OCI-LY7 (cell line): ENCODE measurements around the gene EXOC5. TPM values are rescaled to one million over a fixed set of nuclear protein-coding genes. Genes with fewer than 3 reads are reported as not detected.
A peak's percentile ranks its signal among the peaks of the same experiment; 100 is the strongest.
"Not testable (repeated sequence)": the region's sequence is repeated elsewhere in the genome, so short reads cannot be mapped to it uniquely, and the experiment has no call there.

Experiments
- BruUV-seq: library from RNA; stranded (reverse); fragments of 400-500 nt; replicated peaks from 2 replicates; lab custom pipeline; 2021; lab: Mats Ljungman, UMichigan
- CTCF ChIA-PET: fragments of 300-600 bp; sonication (Branson Sonifier 250); formaldehyde crosslinking; loops from one replicate; lab custom pipeline; 2022; ENCODE audit warnings: antibody characterized with exemption; ENCODE audit not compliant: unreplicated experiment; lab: Charles Lee
- POLR2A ChIA-PET: fragments of 300-600 bp; sonication (Branson Sonifier 250); formaldehyde crosslinking; loops from one replicate; lab custom pipeline; 2022; ENCODE audit warnings: antibody characterized with exemption; lab: Charles Lee
- DNase-seq: peaks from one replicate; pipeline ENCODE4 v3.0.0-alpha.2; 2015; ENCODE audit warnings: low spot score
- H2AFZ ChIP-seq: fragments of 200-600 bp; sonication (generic), shearing (Covaris generic); 2 replicates; pipeline ENCODE4 v1.6.1; 2014; ENCODE audit warnings: mild to moderate bottlenecking, antibody characterized with exemption, low read length, moderate library complexity
- H3K27ac ChIP-seq: fragments of 200-600 bp; sonication (generic); 2 replicates; pipeline ENCODE4 v1.5.1; 2014; ENCODE audit warnings: mixed run types, low read depth, mild to moderate bottlenecking, moderate library complexity, low read length, inconsistent platforms; ENCODE audit not compliant: poor library complexity, severe bottlenecking
- H3K36me3 ChIP-seq: fragments of 200-600 bp; sonication (generic); 2 replicates; pipeline ENCODE4 v1.6.1; 2014; ENCODE audit warnings: mild to moderate bottlenecking, antibody characterized with exemption, low read length, moderate library complexity, mixed read lengths; ENCODE audit not compliant: insufficient read depth
- H3K4me1 ChIP-seq: fragments of 200-600 bp; sonication (generic); 2 replicates; pipeline ENCODE4 v1.5.1; 2014; ENCODE audit warnings: mild to moderate bottlenecking, low read length; ENCODE audit not compliant: insufficient read depth, poor library complexity, severe bottlenecking
- H3K4me2 ChIP-seq: fragments of 200-600 bp; sonication (generic); 2 replicates; pipeline ENCODE4 v1.6.1; 2014; ENCODE audit warnings: mild to moderate bottlenecking, low read length
- H3K4me3 ChIP-seq: fragments of 200-600 bp; sonication (generic); 2 replicates; pipeline ENCODE4 v1.5.1; 2014; ENCODE audit warnings: mild to moderate bottlenecking, low read depth, low read length; ENCODE audit not compliant: poor library complexity, severe bottlenecking
- H3K79me2 ChIP-seq: fragments of 200-600 bp; sonication (generic); 2 replicates; pipeline ENCODE4 v1.6.1; 2016; ENCODE audit warnings: low read depth, mild to moderate bottlenecking, low read length, moderate library complexity, mixed read lengths; ENCODE audit not compliant: insufficient read depth
- H3K9me2 ChIP-seq: fragments of 200-600 bp; sonication (generic); 2 replicates; pipeline ENCODE4 v1.6.1; 2016; ENCODE audit warnings: mild to moderate bottlenecking, low read length, mixed read lengths; ENCODE audit not compliant: insufficient read depth
- H3K9me3 ChIP-seq: fragments of 200-600 bp; sonication (generic); 2 replicates; pipeline ENCODE4 v1.6.1; 2014; ENCODE audit warnings: mild to moderate bottlenecking, mixed run types, low read length, mixed read lengths
- H4K20me1 ChIP-seq: fragments of 200-600 bp; sonication (generic); 2 replicates; pipeline ENCODE4 v1.6.1; 2014; ENCODE audit warnings: mild to moderate bottlenecking, antibody characterized with exemption, low read length, moderate library complexity, mixed read lengths; ENCODE audit not compliant: insufficient read depth
- EZH2phosphoT487 ChIP-seq: fragments of 200-600 bp; sonication (generic); IDR thresholded peaks from 2 replicates; pipeline ENCODE4 v1.6.1; 2018; ENCODE audit warnings: low read depth, borderline replicate concordance, mild to moderate bottlenecking, mixed run types, antibody characterized with exemption, low read length, moderate library complexity, mixed read lengths
- intact Hi-C: fragments of 100-400 bp; cut with micrococcal nuclease; formaldehyde crosslinking; loops from one replicate; pipeline ENCODE4 v1.10.0; 2022; ENCODE audit not compliant: unreplicated experiment
- total RNA-seq, 2 experiments: library from RNA; depleted of rRNA in 1 of 2; stranded (reverse); fragments of >200 nt in 1 of 2; shearing (Covaris generic) in 1 of 2; gene quantifications; 2 replicates each; pipeline ENCODE4 v1.2.3, GENCODE V29; 2014 to 2022
- TF ChIP-seq, protein P1 (sequence below): fragments of 200-600 bp; sonication (generic); conservative IDR thresholded peaks from 2 replicates; pipeline ENCODE4 v1.5.1; 2014; ENCODE audit warnings: mild to moderate bottlenecking, antibody characterized with exemption, low read length, moderate library complexity, mixed read lengths

EXOC5 gene
- total RNA-seq, 2 experiments from 2014 or later = 26.9 to 69.4 TPM

GRCh38 chr14:57244106-57244505 is 24.6 kb downstream of the EXOC5 start:
- POLR2A ChIA-PET = interaction anchor here (0.6 kb wide), 1 partner anchor 920 kb away, joined by 3 read pairs; no protein-coding TSS in a partner anchor
- intact Hi-C loops = no loop called here
- Histone ChIP-seq H3K4me1 (no peaks in the 10 kb centered on the region), H3K79me2 (peaks cover 15% of the 10 kb centered on the region; the same call in 1 of the 2 replicates), H3K27ac (no peak overlapping the region), H3K36me3 (peaks cover 39% of the 10 kb centered on the region), H3K4me3 (no peak overlapping the region), H3K9me2 (no peaks in the 10 kb centered on the region), H3K4me2 (no peak overlapping the region), H3K9me3 (no peaks in the 10 kb centered on the region), H2AFZ (no peak overlapping the region), H4K20me1 (no peaks in the 10 kb centered on the region)
- CTCF ChIA-PET = no interaction called here
- no peak for TF ChIP-seq EZH2phosphoT487
- TF ChIP-seq, protein P1, sequence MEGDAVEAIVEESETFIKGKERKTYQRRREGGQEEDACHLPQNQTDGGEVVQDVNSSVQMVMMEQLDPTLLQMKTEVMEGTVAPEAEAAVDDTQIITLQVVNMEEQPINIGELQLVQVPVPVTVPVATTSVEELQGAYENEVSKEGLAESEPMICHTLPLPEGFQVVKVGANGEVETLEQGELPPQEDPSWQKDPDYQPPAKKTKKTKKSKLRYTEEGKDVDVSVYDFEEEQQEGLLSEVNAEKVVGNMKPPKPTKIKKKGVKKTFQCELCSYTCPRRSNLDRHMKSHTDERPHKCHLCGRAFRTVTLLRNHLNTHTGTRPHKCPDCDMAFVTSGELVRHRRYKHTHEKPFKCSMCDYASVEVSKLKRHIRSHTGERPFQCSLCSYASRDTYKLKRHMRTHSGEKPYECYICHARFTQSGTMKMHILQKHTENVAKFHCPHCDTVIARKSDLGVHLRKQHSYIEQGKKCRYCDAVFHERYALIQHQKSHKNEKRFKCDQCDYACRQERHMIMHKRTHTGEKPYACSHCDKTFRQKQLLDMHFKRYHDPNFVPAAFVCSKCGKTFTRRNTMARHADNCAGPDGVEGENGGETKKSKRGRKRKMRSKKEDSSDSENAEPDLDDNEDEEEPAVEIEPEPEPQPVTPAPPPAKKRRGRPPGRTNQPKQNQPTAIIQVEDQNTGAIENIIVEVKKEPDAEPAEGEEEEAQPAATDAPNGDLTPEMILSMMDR = no peak
- DNase-seq = no peak
- no TSS peak for BruUV-seq

DNA sequence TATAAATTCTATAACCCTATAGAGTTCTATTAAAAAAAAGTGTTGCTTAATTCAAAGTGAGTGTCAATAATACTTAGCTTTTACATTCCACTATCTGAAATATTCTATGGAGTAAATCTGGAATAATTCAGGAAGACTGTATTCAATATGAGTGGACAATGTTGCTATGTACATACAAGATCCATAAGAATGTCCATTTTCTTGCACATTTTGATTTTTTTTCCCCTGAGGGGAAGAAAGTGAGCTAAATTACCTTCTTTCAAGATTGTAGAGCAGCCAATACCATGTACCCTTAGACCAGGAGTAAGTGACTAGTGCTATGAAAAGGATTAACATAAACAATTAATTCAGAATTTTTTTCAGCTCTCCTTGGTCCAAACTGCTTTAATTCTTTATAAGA is 25.4 kb downstream of the EXOC5 start:
- TSS peak; percentile 6 for BruUV-seq
- DNase-seq = no peak
- POLR2A ChIA-PET = no interaction called here
- Histone ChIP-seq H3K9me3 (no peaks in the 10 kb centered on the region), H4K20me1 (no peaks in the 10 kb centered on the region), H3K36me3 (peaks cover 43% of the 10 kb centered on the region), H3K4me2 (no peak overlapping the region), H3K79me2 (peaks cover 7% of the 10 kb centered on the region; the same call in 1 of the 2 replicates), H3K27ac (no peak overlapping the region), H3K4me3 (no peak overlapping the region), H2AFZ (no peak overlapping the region), H3K4me1 (no peaks in the 10 kb centered on the region), H3K9me2 (no peaks in the 10 kb centered on the region)
- intact Hi-C loops = no loop called here
- CTCF ChIA-PET = no interaction called here
- TF ChIP-seq, protein P1 = no peak
- no peak for TF ChIP-seq EZH2phosphoT487

GRCh38 chr14:57240115-57240514 is 28.6 kb downstream of the EXOC5 start:
- DNase-seq, H3K9me3 ChIP-seq, intact Hi-C loops, H3K79me2 ChIP-seq, POLR2A ChIA-PET, H3K4me1 ChIP-seq, H3K4me3 ChIP-seq, H4K20me1 ChIP-seq, H3K27ac ChIP-seq, H3K9me2 ChIP-seq, CTCF ChIA-PET, H3K4me2 ChIP-seq, H2AFZ ChIP-seq, BruUV-seq: not testable (repeated sequence)
- peaks cover 39% of the 10 kb centered on the region for H3K36me3 ChIP-seq
